AG09309 (cell line): Measurements from ENCODE around the gene ZNF611.
"Not testable (repeated sequence)": the region's sequence is repeated elsewhere in the genome, so short reads cannot be mapped to it uniquely, and the experiment has no call there.

Source experiments
- DNase-seq: peaks from one replicate; pipeline ENCODE4 v3.0.0-alpha.2; 2010; ENCODE audit warnings: low read depth
- H3K4me3 ChIP-seq: 2 replicates; pipeline ENCODE4 v1.5.1; 2011; ENCODE audit warnings: mild to moderate bottlenecking, low read depth, low read length, moderate library complexity; ENCODE audit not compliant: control insufficient read depth
- TF ChIP-seq, protein P1 (sequence below): IDR thresholded peaks from 2 replicates; pipeline ENCODE4 v1.5.1; 2011; ENCODE audit warnings: mild to moderate bottlenecking, low read depth, low read length, inconsistent platforms; ENCODE audit not compliant: insufficient read depth, control insufficient read depth; ENCODE audit errors: missing control alignments

Gene ZNF611

DNA sequence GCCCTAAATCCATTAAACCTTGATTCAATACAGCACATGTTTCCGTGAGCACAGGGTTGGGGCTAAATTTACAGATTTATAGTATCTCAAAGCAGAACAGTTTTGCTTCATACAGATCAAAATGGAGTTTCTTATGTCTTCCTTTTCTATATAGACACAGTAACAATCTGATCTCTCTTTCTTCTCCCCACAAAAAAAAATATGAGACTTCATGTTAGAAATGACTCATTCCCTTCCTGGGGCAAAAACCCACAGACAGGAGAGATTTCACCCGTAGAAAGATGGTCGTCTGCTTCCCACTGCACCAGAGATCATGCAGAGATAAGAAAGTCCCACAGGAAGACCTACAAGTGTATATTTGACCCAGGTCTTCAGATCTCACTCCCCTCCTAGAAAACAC is 7.7 kb upstream of the ZNF611 start:
- TF ChIP-seq, protein P1, sequence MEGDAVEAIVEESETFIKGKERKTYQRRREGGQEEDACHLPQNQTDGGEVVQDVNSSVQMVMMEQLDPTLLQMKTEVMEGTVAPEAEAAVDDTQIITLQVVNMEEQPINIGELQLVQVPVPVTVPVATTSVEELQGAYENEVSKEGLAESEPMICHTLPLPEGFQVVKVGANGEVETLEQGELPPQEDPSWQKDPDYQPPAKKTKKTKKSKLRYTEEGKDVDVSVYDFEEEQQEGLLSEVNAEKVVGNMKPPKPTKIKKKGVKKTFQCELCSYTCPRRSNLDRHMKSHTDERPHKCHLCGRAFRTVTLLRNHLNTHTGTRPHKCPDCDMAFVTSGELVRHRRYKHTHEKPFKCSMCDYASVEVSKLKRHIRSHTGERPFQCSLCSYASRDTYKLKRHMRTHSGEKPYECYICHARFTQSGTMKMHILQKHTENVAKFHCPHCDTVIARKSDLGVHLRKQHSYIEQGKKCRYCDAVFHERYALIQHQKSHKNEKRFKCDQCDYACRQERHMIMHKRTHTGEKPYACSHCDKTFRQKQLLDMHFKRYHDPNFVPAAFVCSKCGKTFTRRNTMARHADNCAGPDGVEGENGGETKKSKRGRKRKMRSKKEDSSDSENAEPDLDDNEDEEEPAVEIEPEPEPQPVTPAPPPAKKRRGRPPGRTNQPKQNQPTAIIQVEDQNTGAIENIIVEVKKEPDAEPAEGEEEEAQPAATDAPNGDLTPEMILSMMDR, result no peak
- DNase-seq, result no peak
- H3K4me3 ChIP-seq, result no peak overlapping the region

DNA sequence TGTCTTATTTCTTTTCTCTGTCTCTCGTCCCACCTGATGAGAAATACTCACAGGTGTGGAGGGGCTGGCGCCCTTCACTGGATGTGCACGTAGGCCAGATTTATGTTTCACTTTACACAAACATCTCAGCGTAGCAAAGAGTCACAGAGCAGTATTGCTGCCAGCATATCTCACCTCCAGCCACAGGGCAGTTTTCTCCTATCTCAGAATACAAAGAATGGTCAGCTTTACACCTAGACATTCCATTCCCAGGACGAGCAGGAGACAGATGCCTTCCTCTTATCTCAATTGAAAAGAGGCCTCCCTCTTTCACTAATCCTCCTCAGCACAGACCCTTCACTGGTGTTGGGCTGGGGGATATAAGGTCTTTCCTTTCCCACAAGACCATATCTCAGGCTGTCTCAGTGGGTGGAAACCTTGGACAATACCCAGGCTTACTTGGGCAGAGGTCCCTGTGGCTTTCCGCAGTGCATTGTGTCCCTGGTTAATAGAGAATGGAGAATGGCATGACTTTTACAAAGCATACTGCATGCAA is 7.2 kb upstream of the ZNF611 start:
- TF ChIP-seq, protein P1, result no peak
- H3K4me3 ChIP-seq, result no peak overlapping the region
- no peak for DNase-seq

DNA sequence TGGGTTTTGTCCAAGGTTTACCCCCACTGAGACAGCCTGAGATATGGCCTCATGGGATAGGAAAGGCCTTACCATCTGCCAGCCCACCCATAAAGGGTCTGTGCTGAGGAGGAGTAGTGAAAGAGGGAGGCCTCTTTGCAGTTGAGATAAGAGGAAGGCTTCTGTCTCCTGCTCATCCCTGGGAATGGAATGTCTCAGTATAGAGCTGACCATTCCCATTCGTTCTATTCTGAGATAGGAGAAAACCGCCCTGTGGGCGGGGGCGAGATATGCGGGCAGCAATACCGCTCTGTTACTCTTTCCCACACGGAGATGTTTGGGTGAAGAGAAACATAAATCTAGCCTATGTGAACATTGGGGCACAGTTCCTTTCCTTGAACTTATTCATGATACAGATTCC is 6.5 kb upstream of the ZNF611 start:
- H3K4me3 ChIP-seq, DNase-seq: not testable (repeated sequence)

DNA sequence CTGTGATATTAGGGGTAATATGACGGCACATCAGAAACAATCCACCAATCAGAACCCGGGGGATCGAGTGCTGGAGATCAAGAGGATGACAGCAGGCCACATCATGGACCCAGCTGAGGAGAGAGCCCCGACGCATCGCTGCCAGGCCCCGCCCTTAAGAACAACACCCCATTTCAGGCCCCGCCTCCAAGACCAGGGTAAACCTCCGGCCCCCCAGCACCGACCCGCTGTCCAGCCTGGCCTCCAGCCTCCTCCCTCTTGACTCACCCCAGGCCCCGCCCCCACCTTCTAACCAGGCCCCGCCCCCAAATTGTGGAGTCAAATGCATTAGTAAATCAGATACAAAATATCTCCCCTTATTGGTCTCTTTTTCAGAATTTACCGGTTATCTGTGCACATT is 4.7 kb upstream of the ZNF611 start:
- no peak overlapping the region for H3K4me3 ChIP-seq
- no peak for DNase-seq
- TF ChIP-seq, protein P1, result no peak

DNA sequence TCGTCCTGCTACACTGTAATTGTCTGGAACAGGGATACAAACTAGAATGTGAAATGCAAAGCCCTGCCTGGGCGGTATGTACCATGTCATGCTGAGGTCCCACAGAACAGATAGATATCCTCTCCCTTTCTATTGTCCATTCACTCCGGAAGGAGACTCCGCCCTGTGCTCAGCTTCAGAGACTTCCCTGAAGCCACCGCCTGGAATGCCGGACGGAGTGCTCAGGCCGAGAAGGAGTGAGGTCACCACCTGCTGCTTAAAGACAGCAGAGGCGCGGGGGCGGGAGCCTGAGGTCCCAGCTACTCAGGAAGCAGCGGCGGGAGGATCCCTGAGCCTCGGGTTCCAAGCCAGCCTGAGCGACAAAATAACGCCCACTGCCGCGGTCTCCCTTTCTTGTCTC is 890 bp upstream of the ZNF611 start:
- no peak for DNase-seq
- H3K4me3 ChIP-seq, result no peak overlapping the region
- TF ChIP-seq, protein P1, result no peak

DNA sequence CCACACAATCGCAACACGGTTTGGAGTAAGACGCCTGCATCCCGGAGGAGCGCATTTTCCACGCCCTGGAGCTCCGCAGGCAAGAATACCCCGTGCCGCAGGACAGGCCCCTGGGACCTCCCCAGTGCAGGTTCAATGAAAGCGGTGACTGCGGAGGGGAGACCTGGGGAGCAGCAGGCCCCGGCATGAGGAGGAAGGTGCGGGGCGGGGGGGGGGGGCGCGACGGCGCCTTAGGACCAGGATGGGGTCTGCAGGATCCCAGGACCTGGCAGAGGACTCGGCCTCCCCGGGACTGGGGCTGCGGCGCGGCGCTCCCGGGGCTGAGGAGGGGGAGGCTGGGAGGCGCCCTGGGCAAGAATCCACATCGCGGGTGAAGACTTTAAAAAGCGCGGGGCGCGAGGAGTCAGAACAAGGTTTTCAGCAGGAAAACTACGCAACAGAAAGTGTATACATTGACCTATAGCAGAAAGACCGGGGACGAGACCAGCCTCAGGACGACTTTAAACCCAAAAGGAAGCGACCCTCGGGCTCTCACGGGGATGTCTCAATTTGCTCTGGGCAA is 432 bp downstream of the ZNF611 start:
- TF ChIP-seq, protein P1, result no peak
- H3K4me3 ChIP-seq, result peak overlapping the region; percentile 73
- DNase-seq, result no peak

DNA sequence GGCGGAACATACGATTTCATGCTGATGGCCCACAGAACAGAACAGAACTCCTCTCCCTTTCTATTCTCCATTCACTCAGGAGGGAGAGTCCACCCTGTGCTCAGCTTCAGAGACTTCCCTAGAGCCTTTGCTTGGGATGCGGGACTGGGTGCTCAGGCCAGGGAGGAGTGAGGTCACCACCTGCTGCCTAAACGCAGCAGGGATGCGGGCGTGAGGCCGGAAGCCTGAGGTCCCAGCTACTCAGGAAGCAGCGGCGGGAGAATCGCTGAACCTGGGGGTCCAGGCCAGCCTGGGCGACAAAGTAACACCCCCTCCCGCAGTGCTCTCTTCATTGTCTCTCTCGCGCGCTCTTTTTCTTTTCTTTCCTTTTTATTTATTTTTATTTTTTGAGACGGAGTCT is 8.8 kb downstream of the ZNF611 start:
- H3K4me3 ChIP-seq, result not testable (repeated sequence)

DNA sequence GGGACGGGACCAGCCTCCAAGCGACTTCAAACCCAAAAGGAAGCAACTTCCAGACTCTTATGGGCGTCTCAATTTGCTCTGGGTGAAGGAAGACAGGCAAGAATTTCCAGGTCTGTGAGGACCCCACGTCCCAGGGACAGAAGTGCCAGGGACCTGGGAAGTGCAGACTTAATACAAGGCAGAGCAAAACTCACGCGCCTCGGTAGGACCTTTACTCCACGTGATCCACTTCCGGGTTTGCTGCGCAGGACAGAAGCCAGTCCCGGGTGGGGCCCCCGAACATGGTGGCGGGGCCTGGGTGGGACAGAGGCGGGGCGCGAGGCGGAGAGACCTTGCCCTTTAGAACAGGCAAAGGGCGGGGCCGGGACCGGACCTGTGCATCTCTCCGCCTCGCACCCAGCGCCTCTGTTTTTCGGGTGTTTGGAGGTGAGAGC is 9.3 kb downstream of the ZNF611 start:
- TF ChIP-seq, protein P1, result no peak
- no peak overlapping the region for H3K4me3 ChIP-seq
- no peak for DNase-seq

More for the DNA sequence above, 8.8 kb downstream of the ZNF611 start:
- not testable (repeated sequence) for DNase-seq
